GM20431 (cell line): Measurements from ENCODE around the gene ALOX5.
"Not testable (repeated sequence)": the region's sequence is repeated elsewhere in the genome, so short reads cannot be mapped to it uniquely, and the experiment has no call there.

Source experiments
- in situ Hi-C: fragments of 300-500 bp; cut with MseI, MboI; formaldehyde crosslinking; loops from one replicate; pipeline ENCODE4 v1.15.0; 2020; ENCODE audit warnings: low sequenced_read_pairs; ENCODE audit not compliant: unreplicated experiment

Gene ALOX5

DNA sequence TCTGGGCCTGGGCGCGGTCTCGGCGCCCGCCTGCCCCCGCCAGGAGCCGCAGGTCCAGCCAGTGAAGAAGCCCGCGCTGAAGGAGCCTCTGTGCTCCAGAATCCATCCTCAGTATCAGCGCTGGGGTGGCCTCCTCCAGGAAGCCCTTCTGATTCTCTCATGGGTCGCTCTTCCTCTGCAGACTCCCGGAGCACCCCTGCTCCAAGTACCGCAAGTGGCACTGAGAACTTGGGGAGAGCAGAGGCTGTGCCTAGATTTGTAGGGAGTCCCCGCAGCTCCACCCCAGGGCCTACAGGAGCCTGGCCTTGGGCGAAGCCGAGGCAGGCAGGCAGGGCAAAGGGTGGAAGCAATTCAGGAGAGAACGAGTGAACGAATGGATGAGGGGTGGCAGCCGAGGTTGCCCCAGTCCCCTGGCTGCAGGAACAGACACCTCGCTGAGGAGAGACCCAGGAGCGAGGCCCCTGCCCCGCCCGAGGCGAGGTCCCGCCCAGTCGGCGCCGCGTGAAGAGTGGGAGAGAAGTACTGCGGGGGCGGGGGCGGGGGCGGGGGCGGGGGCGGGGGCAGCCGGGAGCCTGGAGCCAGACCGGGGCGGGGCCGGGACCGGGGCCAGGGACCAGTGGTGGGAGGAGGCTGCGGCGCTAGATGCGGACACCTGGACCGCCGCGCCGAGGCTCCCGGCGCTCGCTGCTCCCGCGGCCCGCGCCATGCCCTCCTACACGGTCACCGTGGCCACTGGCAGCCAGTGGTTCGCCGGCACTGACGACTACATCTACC is at the start of gene ALOX5:
TSS of gene ALOX5 (plus strand) at position 641 of the 774 bp plus-strand sequence. CDS start at position 705, 64 bp downstream.
- in situ Hi-C loops: no loop called here

- in situ Hi-C loops: no loop called here
Measured at GRCh38 chr10:45325116-45325515, 48.9 kb upstream of the ALOX5 start.

GRCh38 chr10:45326864-45327263 is 47.2 kb upstream of the ALOX5 start:
- in situ Hi-C loops: not testable (repeated sequence)

DNA sequence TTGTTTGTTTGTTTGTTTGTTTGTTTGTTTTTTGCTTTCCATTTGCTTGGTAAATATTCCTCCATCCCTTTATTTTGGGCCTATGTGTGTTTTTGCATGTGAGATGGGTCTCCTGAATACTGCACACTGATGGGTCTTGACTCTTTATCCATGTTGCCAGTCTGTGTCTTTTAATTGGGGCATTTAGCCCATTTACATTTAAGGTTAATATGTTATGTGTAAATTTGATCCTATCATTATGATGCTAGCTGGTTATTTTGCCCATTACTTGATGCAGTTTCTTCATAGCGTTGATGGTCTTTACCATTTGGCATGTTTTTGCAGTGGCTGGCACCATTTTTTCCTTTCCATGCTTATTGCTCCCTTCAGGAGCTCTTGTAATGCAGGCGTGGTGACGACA is 42.2 kb upstream of the ALOX5 start:
- in situ Hi-C loops: not testable (repeated sequence)

GRCh38 chr10:45339894-45340293 is 34.1 kb upstream of the ALOX5 start:
- in situ Hi-C loops: no loop called here

DNA sequence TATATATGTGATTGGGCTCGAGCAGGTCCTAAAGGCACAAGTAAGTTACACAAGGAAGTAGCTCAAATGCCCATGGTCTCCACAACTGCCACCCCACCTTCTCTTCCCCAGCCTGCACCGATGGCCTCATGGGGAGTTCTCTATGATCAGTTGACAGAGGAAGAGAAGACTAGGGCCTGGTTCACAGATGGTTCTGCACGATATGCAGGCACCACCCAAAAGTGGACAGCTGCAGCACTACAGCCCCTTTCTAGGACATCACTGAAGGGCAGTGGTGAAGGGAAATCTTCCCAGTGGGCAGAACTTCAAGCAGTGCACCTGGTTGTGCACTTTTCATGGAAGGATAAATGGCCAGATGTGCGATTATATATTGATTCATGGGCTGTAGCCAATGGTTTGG is 33.6 kb upstream of the ALOX5 start:
- in situ Hi-C loops: not testable (repeated sequence)

- in situ Hi-C loops: not testable (repeated sequence)
Measured at GRCh38 chr10:45346652-45347335, 27.2 kb upstream of the ALOX5 start.

- in situ Hi-C loops: not testable (repeated sequence)
Measured at GRCh38 chr10:45347464-45347863, 26.6 kb upstream of the ALOX5 start.

DNA sequence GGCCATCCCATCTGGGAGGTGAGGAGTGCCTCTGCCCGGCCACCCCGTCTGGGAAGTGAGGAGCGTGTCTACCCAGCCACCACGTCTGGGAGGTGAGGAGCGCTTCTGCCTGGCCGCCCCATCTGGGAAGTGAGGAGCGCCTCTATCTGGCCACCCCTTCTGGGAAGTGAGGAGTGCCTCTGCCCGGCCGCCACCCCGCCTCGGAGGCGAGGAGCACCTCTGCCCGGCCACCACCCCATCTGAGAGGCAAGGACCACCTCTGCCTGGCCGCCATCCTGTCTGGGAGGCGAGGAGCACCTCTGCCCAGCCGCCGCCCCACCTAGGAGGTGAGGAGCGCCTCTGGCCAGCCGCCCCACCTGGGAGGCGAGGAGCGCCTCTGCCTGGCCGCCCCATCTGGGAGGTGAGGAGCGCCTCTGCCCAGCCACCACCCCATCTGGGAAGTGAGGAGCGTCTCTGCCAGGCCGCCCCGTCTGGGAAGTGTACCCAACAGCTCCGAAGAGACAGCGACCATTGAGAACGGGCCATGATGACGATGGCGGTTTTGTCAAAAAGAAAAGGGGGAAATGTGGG is 25.7 kb upstream of the ALOX5 start:
- in situ Hi-C loops: not testable (repeated sequence)

- in situ Hi-C loops: no loop called here
Measured at GRCh38 chr10:45353186-45353585, 20.8 kb upstream of the ALOX5 start.

DNA sequence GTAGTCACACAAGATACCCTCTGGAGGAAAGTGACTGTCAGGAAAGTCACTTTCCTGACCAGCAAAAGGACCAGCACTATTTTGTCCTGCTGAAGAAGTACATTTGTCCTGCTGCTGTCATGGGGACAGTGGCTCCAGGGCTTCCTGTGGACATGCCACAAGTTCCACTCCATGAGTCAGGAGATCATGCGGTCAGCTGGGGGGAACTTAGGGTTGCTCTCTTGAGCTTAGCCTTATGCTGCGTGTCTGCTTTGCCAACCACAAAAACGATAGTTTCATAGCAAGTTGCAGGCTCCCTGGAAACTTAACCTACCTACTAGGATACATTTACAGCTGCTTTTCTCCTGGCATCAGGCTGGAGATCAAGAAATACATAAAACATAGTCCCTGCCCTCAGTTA is 19.8 kb upstream of the ALOX5 start:
- in situ Hi-C loops: no loop called here

DNA sequence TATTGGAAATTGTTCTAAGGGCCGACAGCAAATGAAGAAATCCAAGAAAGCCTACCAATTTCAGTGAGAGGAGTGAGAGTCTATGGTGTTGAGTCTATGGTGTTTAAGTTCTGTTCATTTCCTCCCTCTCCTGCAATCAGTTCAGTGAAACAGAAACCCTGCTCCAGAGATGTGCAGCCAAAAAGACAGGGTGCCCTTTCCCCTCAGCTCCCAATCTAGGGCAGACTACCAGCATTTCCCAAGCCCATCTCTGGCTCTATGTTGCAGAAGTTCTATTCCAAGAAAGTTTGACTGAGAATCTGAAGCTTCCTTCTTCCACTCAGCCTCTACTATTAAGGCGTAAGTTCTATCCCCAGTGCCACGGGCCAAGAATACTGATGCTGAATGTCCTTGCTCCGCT is 18.5 kb upstream of the ALOX5 start:
- in situ Hi-C loops: no loop called here

GRCh38 chr10:45358961-45359360 is 15.1 kb upstream of the ALOX5 start:
- in situ Hi-C loops: not testable (repeated sequence)

DNA sequence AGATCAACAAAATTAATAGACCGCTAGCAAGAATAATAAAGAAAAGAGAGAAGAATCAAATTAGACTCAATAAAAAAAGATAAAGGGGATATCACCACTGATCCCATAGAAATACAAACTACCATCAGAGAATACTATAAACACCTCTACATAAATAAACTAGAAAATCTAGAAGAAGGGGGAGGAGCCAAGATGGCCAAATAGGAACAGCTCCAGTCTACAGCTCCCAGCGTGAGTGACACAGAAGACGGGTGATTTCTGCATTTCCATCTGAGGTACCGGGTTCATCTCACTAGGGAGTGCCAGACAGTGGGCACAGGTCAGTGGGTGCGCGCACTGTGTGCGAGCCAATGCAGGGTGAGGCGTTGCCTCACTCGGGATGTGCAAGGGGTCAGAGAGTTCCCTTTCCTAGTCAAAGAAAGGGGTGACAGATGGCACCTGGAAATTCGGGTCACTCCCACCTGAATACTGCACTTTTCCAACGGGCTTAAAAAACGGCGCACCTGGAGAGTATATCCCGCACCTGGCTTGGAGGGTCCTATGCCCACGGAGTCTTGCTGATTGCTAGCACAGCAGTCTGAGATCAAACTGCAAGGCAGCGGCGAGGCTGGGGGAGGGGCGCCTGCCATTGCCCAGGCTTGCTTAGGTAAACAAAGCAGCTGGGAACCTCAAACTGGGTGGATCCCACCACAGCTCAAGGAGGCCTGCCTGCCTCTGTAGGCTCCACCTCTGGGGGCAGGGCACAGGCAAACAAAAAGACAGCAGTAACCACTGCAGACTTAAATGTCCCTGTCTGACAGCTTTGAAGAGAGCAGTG is 11.8 kb upstream of the ALOX5 start:
- in situ Hi-C loops: not testable (repeated sequence)

DNA sequence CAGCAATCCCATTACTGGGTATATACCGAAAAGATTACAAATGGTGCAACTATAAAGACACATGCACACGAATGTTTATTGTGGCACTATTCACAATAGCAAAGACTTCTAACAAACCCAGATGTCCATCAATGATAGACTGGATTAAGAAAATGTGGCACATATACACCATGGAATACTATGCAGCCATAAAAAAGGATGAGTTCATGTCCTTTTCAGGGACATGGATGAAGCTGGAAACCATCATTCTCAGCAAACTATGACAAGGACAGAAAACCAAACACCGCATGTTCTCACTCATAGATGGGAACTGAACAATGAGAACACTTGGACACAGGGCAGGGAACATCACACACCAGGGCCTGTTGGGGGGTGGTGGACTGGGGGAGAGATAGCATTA is 6.4 kb upstream of the ALOX5 start:
- in situ Hi-C loops: not testable (repeated sequence)

DNA sequence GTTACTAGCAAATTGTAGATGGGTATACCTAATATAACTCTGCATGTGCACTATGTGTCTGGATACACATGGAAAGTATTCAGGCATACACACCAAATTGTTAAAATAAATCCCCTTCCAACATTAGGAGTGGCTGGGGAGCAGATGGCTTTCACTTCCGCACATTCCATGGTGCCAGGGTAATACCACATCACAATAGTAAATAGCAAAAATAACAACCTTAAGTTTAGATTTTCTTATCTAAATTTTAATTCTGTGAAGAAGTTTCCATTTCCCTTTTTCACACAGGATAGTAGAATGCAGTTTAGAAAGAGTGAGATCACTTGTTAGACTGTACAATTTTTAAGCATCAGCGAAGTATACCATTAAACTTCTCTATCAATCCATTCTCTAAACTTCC is 5.8 kb upstream of the ALOX5 start:
- in situ Hi-C loops: no loop called here

- in situ Hi-C loops: no loop called here
Measured at GRCh38 chr10:45370202-45370955, 3.6 kb upstream of the ALOX5 start.

GRCh38 chr10:45371560-45371959 is 2.5 kb upstream of the ALOX5 start:
- in situ Hi-C loops: no loop called here

GRCh38 chr10:45372251-45372951 is 1.6 kb upstream of the ALOX5 start:
- in situ Hi-C loops: no loop called here
